Vagina (tissue), 2 donors: Measurements from ENCODE around the gene P4HA2.

Source experiments
- POLR2AphosphoS5 ChIP-seq, 2 donors: sonication (generic); formaldehyde crosslinking; IDR thresholded peaks; one replicate each; pipeline ENCODE4 v1.9.0; 2017; ENCODE audit warnings: antibody characterized with exemption in 2 of 2, mild to moderate bottlenecking in 2 of 2, low read depth in 1 of 2; ENCODE audit not compliant: insufficient read depth in 1 of 2
- TF ChIP-seq, protein P1 (sequence below), 3 experiments: fragments of 450-650 bp in 2 of 3; fragments of 200-600 bp in 1 of 3; sonication (generic) in 1 of 3; IDR thresholded peaks; one replicate each; pipeline ENCODE4 v1.5.1; 2017 to 2019; ENCODE audit warnings: antibody characterized with exemption in 3 of 3, mild to moderate bottlenecking in 2 of 3, moderate library complexity in 2 of 3

DNA sequence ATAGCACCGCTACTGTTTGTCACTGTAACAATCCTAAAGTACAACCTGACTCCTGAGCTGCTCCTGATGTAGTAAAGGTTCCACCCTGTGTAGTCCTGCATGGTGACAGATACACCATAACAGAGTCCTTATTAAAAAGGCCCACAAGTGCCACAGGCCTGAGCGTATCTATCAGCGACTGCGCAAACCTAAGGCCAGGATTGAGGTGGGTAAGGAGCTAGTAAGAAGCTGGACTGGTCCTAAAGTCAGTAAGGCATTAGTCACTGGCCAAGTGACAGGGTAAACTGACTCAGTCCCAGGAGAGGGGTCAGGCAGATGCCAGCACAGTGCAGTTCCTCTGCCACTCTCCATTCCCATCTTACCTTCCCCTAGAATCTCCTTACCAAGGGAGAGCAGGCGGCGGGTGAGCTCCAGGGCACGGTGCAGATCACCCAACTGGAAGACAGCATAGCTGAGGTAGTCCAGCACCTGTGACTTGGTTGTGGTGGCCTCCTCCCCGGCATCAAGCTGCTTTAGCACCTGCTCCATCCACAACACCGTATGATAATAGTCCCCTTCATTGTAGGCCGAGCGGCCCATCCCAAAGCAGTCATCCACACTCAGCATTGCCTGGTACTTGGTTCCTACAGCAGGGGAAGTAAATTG lies 17.6 kb downstream of the P4HA2 start:
- TF ChIP-seq, protein P1, sequence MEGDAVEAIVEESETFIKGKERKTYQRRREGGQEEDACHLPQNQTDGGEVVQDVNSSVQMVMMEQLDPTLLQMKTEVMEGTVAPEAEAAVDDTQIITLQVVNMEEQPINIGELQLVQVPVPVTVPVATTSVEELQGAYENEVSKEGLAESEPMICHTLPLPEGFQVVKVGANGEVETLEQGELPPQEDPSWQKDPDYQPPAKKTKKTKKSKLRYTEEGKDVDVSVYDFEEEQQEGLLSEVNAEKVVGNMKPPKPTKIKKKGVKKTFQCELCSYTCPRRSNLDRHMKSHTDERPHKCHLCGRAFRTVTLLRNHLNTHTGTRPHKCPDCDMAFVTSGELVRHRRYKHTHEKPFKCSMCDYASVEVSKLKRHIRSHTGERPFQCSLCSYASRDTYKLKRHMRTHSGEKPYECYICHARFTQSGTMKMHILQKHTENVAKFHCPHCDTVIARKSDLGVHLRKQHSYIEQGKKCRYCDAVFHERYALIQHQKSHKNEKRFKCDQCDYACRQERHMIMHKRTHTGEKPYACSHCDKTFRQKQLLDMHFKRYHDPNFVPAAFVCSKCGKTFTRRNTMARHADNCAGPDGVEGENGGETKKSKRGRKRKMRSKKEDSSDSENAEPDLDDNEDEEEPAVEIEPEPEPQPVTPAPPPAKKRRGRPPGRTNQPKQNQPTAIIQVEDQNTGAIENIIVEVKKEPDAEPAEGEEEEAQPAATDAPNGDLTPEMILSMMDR (IDR thresholded peaks at IDR 0.05): no peak
- no peak for TF ChIP-seq POLR2AphosphoS5 (IDR thresholded peaks at IDR 0.05; ENCODE audit: insufficient read depth in 1 of 2, low read depth in 1 of 2)
